Ascending aorta (tissue), 2 donors: ENCODE results near the gene RAD23B. TPM values are rescaled to one million over a fixed set of nuclear protein-coding genes. Genes with fewer than 3 reads are reported as not detected.
"Not testable (repeated sequence)": the region's sequence is repeated elsewhere in the genome, so short reads cannot be mapped to it uniquely, and the experiment has no call there.

ENCODE experiments used
- DNase-seq, 2 donors: peaks; one replicate each; pipeline ENCODE4 v3.0.0-alpha.2; 2019; ENCODE audit warnings: low spot score in 2 of 2
- H3K27ac ChIP-seq, 2 donors: fragments of 200-600 bp; sonication (generic); one replicate each; pipeline ENCODE4 v1.5.1; 2016 to 2017; ENCODE audit warnings: mild to moderate bottlenecking in 1 of 2
- H3K27me3 ChIP-seq: fragments of 200-600 bp; sonication (generic); one replicate; pipeline ENCODE4 v1.5.1; 2017
- H3K36me3 ChIP-seq, 2 donors: fragments of 200-600 bp; sonication (generic); one replicate each; pipeline ENCODE4 v1.5.1; 2016
- H3K4me1 ChIP-seq, 2 donors: fragments of 200-600 bp; sonication (generic); one replicate each; pipeline ENCODE4 v1.5.1; 2016 to 2017; ENCODE audit warnings: mild to moderate bottlenecking in 1 of 2
- H3K4me3 ChIP-seq, 2 donors: fragments of 200-600 bp; sonication (generic); one replicate each; pipeline ENCODE4 v1.5.1; 2016 to 2017; ENCODE audit warnings: mild to moderate bottlenecking in 1 of 2
- H3K9me3 ChIP-seq, 2 donors: fragments of 200-600 bp; sonication (generic); one replicate each; pipeline ENCODE4 v1.5.1; 2016
- CTCF ChIP-seq, 3 experiments: fragments of 200-600 bp in 2 of 3; fragments of 450-650 bp in 1 of 3; sonication (generic) in 2 of 3; IDR thresholded peaks; one replicate each; pipeline ENCODE4 v1.5.1; 2016 to 2019; ENCODE audit warnings: antibody characterized with exemption in 3 of 3, mild to moderate bottlenecking in 1 of 3, moderate library complexity in 1 of 3
- intact Hi-C: fragments of 100-400 bp; cut with DNase I; formaldehyde crosslinking; loops from one replicate; pipeline ENCODE4 v1.15.1; 2023
- total RNA-seq: library from RNA; depleted of rRNA; stranded (reverse); fragments of >200 nt; gene quantifications from one replicate; pipeline ENCODE4 v1.1.0, GENCODE V29; 2016

RAD23B gene
- total RNA-seq, 1 donor from 2014 or later: 57.7 TPM

GRCh38 chr9:107295995-107296394, 12.9 kb downstream of the RAD23B start:
- intact Hi-C loops: no loop called here
- Histone ChIP-seq H3K36me3 (no peaks in the 10 kb centered on the region), H3K4me1 (peaks cover 3 to 11% of the 10 kb centered on the region in 2 donors), H3K27ac (no peak overlapping the region), H3K27me3 (no peaks in the 10 kb centered on the region), H3K4me3 (no peak overlapping the region), H3K9me3 (no peaks in the 10 kb centered on the region)
- no peak for DNase-seq
- TF ChIP-seq CTCF (IDR thresholded peaks at IDR 0.05): no peak

GRCh38 chr9:107296592-107296991, 13.5 kb downstream of the RAD23B start:
- peaks cover 3 to 10% of the 10 kb centered on the region in 2 donors for H3K4me1 ChIP-seq

GRCh38 chr9:107299437-107299836, 16.4 kb downstream of the RAD23B start:
- H3K27ac ChIP-seq: no peak overlapping the region
- no peaks in the 10 kb centered on the region for H3K36me3 ChIP-seq
- H3K4me3 ChIP-seq: no peak overlapping the region
- H3K4me1 ChIP-seq: peaks cover 3 to 6% of the 10 kb centered on the region in 2 donors
- no peak for DNase-seq
- no peaks in the 10 kb centered on the region for H3K9me3 ChIP-seq
- intact Hi-C loops: no loop called here
- H3K27me3 ChIP-seq: no peaks in the 10 kb centered on the region
- no peak for TF ChIP-seq CTCF (IDR thresholded peaks at IDR 0.05)

More at GRCh38 chr9:107296592-107296991, 13.5 kb downstream of the RAD23B start:
- H3K27ac ChIP-seq, H3K4me3 ChIP-seq, H3K9me3 ChIP-seq, H3K36me3 ChIP-seq, DNase-seq, H3K27me3 ChIP-seq, intact Hi-C loops: not testable (repeated sequence)

GRCh38 chr9:107306308-107306707, 23.2 kb downstream of the RAD23B start:
- H3K4me1 ChIP-seq: no peaks in the 10 kb centered on the region
- H3K36me3 ChIP-seq: peaks cover 32 to 36% of the 10 kb centered on the region in 2 donors
- H3K27ac ChIP-seq: no peak overlapping the region
- no peak overlapping the region for H3K4me3 ChIP-seq
- TF ChIP-seq CTCF (IDR thresholded peaks at IDR 0.05): no peak
- no peaks in the 10 kb centered on the region for H3K27me3 ChIP-seq
- DNase-seq: no peak
- intact Hi-C loops: no loop called here
- H3K9me3 ChIP-seq: no peaks in the 10 kb centered on the region

- DNase-seq: no peak
- no peaks in the 10 kb centered on the region for H3K4me1 ChIP-seq
- H3K36me3 ChIP-seq: peaks cover 36 to 40% of the 10 kb centered on the region in 2 donors
- intact Hi-C loops: no loop called here
- H3K4me3 ChIP-seq: no peak overlapping the region
- H3K27me3 ChIP-seq: no peaks in the 10 kb centered on the region
- no peak overlapping the region for H3K27ac ChIP-seq
- H3K9me3 ChIP-seq: no peaks in the 10 kb centered on the region
- TF ChIP-seq CTCF (IDR thresholded peaks at IDR 0.05): no peak
These were observed 24.3 kb downstream of the RAD23B start for GRCh38 chr9:107307331-107307730.

- no peaks in the 10 kb centered on the region for H3K9me3 ChIP-seq
- peaks cover 40 to 50% of the 10 kb centered on the region in 2 donors for H3K36me3 ChIP-seq
- no peak overlapping the region for H3K27ac ChIP-seq
- no peak for DNase-seq
- TF ChIP-seq CTCF (IDR thresholded peaks at IDR 0.05): no peak
- no peaks in the 10 kb centered on the region for H3K27me3 ChIP-seq
- intact Hi-C loops: no loop called here
- no peak overlapping the region for H3K4me3 ChIP-seq
- H3K4me1 ChIP-seq: no peaks in the 10 kb centered on the region
These were observed 25.4 kb downstream of the RAD23B start for GRCh38 chr9:107308461-107308860.
